Measurements from ENCODE around the gene NAIF1. TPM values are rescaled to one million over a fixed set of nuclear protein-coding genes. Genes with fewer than 3 reads are reported as not detected.
"Not testable (repeated sequence)": the region's sequence is repeated elsewhere in the genome, so short reads cannot be mapped to it uniquely, and the experiment has no call there.

The NAIF1 gene
- total and polyA plus RNA-seq, 7 donors: 5.5 to 11.0 (median 8.4) TPM

GRCh38 chr9:128043467-128043868, 23.7 kb downstream of the NAIF1 start:
- intact Hi-C loops (cut with DNase I): no loop called here
- peak overlapping the region in 1 of 4 donors; percentile 15 for H3K27ac ChIP-seq
- 54 to 79% methylated on average over 7 of the region's 7 CpGs for WGBS, 2 donors

GRCh38 chr9:128042043-128042442, 25.1 kb downstream of the NAIF1 start:
- peaks cover 0 to 15% (median 13%) of the 10 kb centered on the region in 4 donors for H3K4me1 ChIP-seq
- no peak overlapping the region for H3K4me3 ChIP-seq
- no peaks in the 10 kb centered on the region for H3K36me3 ChIP-seq
- WGBS, 2 donors: 88 to 91% methylated on average over 7 of the region's 7 CpGs
- DNase-seq: no peak
- no peak overlapping the region for H3K27ac ChIP-seq
- TF ChIP-seq POLR2A (IDR thresholded peaks at IDR 0.05) (no peak), CTCF (IDR thresholded peaks at IDR 0.05) (no peak), EP300 (IDR thresholded peaks at IDR 0.05) (no peak), POLR2AphosphoS5 (IDR thresholded peaks at IDR 0.05) (no peak)
- H3K27me3 ChIP-seq: no peaks in the 10 kb centered on the region
- no peaks in the 10 kb centered on the region for H3K9me3 ChIP-seq
- intact Hi-C loops (cut with DNase I): no loop called here

More at GRCh38 chr9:128043467-128043868, 23.7 kb downstream of the NAIF1 start:
- TF ChIP-seq CTCF (IDR thresholded peaks at IDR 0.05) (no peak), POLR2A (IDR thresholded peaks at IDR 0.05) (no peak), POLR2AphosphoS5 (IDR thresholded peaks at IDR 0.05) (peak in 1 of 4 donors; percentile 9), EP300 (IDR thresholded peaks at IDR 0.05) (no peak)
- no peaks in the 10 kb centered on the region for H3K36me3 ChIP-seq
- H3K4me3 ChIP-seq: no peak overlapping the region
- DNase-seq: no peak
- no peaks in the 10 kb centered on the region for H3K9me3 ChIP-seq
- peaks cover 0 to 19% (median 15%) of the 10 kb centered on the region in 4 donors for H3K4me1 ChIP-seq
- H3K27me3 ChIP-seq: no peaks in the 10 kb centered on the region

- H3K4me1 ChIP-seq; DNase-seq; H3K27ac ChIP-seq; H3K9me3 ChIP-seq; H3K4me3 ChIP-seq; intact Hi-C loops (cut with DNase I); H3K27me3 ChIP-seq; H3K36me3 ChIP-seq: not testable (repeated sequence)
- WGBS, 2 donors: 47 to 85% methylated on average over 2 of the region's 3 CpGs
Observed at GRCh38 chr9:128040783-128041182, 26.3 kb downstream of the NAIF1 start.

GRCh38 chr9:128036522-128036921, 30.6 kb downstream of the NAIF1 start:
- not testable (repeated sequence) for H3K36me3 ChIP-seq, H3K4me3 ChIP-seq, H3K4me1 ChIP-seq, H3K27ac ChIP-seq, H3K27me3 ChIP-seq, H3K9me3 ChIP-seq, DNase-seq
- intact Hi-C loops (cut with DNase I): loop anchor here (5.0 kb wide), 1 partner anchor 81 kb away; no protein-coding TSS in a partner anchor
- WGBS, 2 donors: 89 to 93% methylated on average over 3 of the region's 3 CpGs

GRCh38 chr9:128034821-128035652, 32.1 kb downstream of the NAIF1 start:
- Histone ChIP-seq H3K36me3 (no peaks in the 10 kb centered on the region), H3K4me1 (peaks cover 0 to 5% (median 2%) of the 10 kb centered on the region in 4 donors), H3K4me3 (no peak overlapping the region), H3K9me3 (no peaks in the 10 kb centered on the region), H3K27me3 (no peaks in the 10 kb centered on the region), H3K27ac (no peak overlapping the region)
- 21 to 33% methylated on average over 8 of the region's 8 CpGs for WGBS, 2 donors
- no peak for TF ChIP-seq POLR2AphosphoS5 (IDR thresholded peaks at IDR 0.05)
- TF ChIP-seq EP300 (IDR thresholded peaks at IDR 0.05): no peak
- no peak for TF ChIP-seq POLR2A (IDR thresholded peaks at IDR 0.05)
- TF ChIP-seq CTCF (IDR thresholded peaks at IDR 0.05): peak; percentile 89 to 96 (median 92)
- intact Hi-C loops (cut with DNase I): loop anchor here (1.0 to 5.0 kb wide), 3 partner anchors 54 to 92 kb away; partner anchors contain the start of gene EEIG1
- DNase-seq: peak; percentile 91

Data from sigmoid colon (tissue), 7 donors.